ENCODE measurements around the gene DISP1. TPM values are rescaled to one million over a fixed set of nuclear protein-coding genes. Genes with fewer than 3 reads are reported as not detected.

Gene DISP1
- total RNA-seq, 1 donor from 2014 or later, result 0.53 TPM

DNA sequence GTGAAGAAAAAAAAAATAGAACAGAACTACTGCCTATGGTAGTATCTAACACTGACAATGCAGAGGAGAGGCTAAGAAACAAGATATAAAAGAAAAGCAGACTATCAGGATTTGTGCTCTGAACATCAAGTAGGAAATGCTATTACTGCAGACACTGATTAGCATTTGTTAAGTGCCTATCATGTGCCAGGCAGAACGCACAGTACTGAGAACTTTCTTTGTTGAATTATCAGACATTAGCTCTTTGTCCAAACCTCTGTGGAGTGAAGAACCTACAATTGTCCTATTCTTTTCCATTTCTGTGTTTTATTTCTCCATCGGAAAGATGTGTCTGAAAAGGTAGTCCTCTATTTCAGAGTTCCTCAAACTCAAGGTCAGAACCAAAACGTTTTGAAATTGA, 30.5 kb upstream of the DISP1 start:
- no peak for FAIRE-seq
- no peaks in the 10 kb centered on the region for H3K36me3 ChIP-seq (ENCODE audit: control insufficient read depth, insufficient read depth, low read length)
- H3K4me3 ChIP-seq (ENCODE audit: low read depth, low read length), result no peak overlapping the region
- no peak for DNase-seq (ENCODE audit: low read depth)
- TF ChIP-seq, protein P1, sequence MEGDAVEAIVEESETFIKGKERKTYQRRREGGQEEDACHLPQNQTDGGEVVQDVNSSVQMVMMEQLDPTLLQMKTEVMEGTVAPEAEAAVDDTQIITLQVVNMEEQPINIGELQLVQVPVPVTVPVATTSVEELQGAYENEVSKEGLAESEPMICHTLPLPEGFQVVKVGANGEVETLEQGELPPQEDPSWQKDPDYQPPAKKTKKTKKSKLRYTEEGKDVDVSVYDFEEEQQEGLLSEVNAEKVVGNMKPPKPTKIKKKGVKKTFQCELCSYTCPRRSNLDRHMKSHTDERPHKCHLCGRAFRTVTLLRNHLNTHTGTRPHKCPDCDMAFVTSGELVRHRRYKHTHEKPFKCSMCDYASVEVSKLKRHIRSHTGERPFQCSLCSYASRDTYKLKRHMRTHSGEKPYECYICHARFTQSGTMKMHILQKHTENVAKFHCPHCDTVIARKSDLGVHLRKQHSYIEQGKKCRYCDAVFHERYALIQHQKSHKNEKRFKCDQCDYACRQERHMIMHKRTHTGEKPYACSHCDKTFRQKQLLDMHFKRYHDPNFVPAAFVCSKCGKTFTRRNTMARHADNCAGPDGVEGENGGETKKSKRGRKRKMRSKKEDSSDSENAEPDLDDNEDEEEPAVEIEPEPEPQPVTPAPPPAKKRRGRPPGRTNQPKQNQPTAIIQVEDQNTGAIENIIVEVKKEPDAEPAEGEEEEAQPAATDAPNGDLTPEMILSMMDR (IDR thresholded peaks at IDR 0.05; ENCODE audit: insufficient read depth, low read length, severe bottlenecking), result no peak
- H3K27me3 ChIP-seq (ENCODE audit: control insufficient read depth, insufficient read depth, low read length), result peaks cover 4% of the 10 kb centered on the region

DNA sequence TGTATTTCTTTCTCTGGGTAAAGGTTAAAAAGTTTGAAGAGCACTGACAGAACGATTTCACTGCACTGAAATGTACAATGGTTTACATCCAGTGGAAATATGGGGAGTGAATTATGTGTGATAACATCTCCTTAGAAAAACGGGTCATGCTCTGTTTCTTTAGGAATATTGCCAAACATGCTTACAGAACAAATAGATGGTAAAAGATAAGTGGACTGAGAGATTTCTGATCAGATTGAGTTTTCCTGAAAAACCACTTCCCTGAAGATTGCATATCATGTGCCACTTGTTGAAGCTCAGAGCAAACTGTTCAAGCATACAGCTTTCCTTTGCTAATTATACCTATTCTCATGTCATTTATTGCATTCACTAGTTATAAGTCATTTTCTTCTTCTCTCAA, 29.9 kb upstream of the DISP1 start:
- TF ChIP-seq, protein P1 (IDR thresholded peaks at IDR 0.05; ENCODE audit: insufficient read depth, low read length, severe bottlenecking), result no peak
- FAIRE-seq, result no peak
- Histone ChIP-seq H3K4me3 (ENCODE audit: low read depth, low read length) (no peak overlapping the region), H3K36me3 (ENCODE audit: control insufficient read depth, insufficient read depth, low read length) (no peaks in the 10 kb centered on the region), H3K27me3 (ENCODE audit: control insufficient read depth, insufficient read depth, low read length) (peaks cover 4% of the 10 kb centered on the region)
- no peak for DNase-seq (ENCODE audit: low read depth)

DNA sequence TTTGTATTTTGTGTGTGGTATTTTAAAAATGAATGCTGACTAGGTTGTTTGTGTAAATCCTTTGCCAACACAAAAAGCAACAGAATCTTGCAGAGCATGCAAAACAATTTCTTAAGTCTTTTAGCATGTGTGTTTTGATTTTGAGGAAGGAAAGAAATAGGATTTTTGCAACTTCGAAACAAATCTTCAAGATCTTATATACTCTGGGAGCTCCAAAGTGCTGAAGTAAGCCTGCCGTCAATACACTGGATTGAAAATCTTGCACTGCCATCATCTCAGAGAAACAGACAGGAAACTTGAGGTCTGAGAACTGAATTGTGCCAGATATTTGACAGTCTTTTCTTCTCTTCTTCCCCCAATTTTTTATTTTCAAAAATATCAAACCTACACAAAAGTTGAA, 29.3 kb upstream of the DISP1 start:
- TF ChIP-seq, protein P1 (IDR thresholded peaks at IDR 0.05; ENCODE audit: insufficient read depth, low read length, severe bottlenecking), result no peak
- FAIRE-seq, result no peak
- DNase-seq (ENCODE audit: low read depth), result no peak
- H3K4me3 ChIP-seq (ENCODE audit: low read depth, low read length), result no peak overlapping the region
- no peaks in the 10 kb centered on the region for H3K36me3 ChIP-seq (ENCODE audit: control insufficient read depth, insufficient read depth, low read length)
- H3K27me3 ChIP-seq (ENCODE audit: control insufficient read depth, insufficient read depth, low read length), result peaks cover 4% of the 10 kb centered on the region

DNA sequence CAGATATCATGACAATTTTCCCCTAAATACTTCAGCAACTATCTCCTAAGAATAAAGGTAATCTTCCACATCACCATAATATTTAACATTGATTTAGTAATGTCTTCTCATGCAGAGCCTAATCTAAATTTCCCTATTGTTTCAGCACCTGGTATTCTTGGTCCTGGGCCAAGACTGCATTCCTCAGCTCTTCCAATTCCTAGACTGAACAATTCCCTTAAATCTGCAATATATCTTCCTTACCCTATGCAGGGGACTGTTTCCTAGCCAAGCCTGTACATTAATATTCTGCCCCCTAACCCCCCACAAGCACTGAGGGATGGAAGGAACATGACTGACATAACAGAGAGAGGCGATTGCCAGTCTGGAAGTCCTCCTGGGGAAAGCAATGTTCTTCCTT, 28.7 kb upstream of the DISP1 start:
- Histone ChIP-seq H3K36me3 (ENCODE audit: control insufficient read depth, insufficient read depth, low read length) (no peaks in the 10 kb centered on the region), H3K4me3 (ENCODE audit: low read depth, low read length) (no peak overlapping the region), H3K27me3 (ENCODE audit: control insufficient read depth, insufficient read depth, low read length) (peaks cover 4% of the 10 kb centered on the region)
- TF ChIP-seq, protein P1 (IDR thresholded peaks at IDR 0.05; ENCODE audit: insufficient read depth, low read length, severe bottlenecking), result no peak
- FAIRE-seq (no peak), DNase-seq (ENCODE audit: low read depth) (peak; percentile 41)

DNA sequence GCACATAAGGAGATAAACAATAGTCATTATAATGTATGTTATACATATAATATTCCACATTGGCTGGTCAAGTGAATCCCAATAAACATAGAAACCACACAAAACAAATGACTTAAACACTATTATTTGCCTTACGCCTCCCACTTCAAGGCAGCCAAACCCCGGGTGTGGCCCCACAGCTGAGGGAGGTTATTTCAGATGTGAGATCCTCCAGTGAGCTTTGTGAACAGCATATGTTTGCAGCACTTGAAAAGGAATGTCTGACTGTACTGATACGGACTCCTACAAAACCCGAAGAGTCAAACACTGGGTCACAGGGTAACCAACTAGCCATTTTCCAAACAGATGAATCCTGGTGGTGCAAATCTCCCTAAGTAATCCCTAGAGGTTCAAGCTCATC, 27.1 kb upstream of the DISP1 start:
- Histone ChIP-seq H3K36me3 (ENCODE audit: control insufficient read depth, insufficient read depth, low read length) (no peaks in the 10 kb centered on the region), H3K4me3 (ENCODE audit: low read depth, low read length) (no peak overlapping the region), H3K27me3 (ENCODE audit: control insufficient read depth, insufficient read depth, low read length) (peaks cover 4% of the 10 kb centered on the region)
- DNase-seq (ENCODE audit: low read depth), result no peak
- no peak for FAIRE-seq
- TF ChIP-seq, protein P1 (IDR thresholded peaks at IDR 0.05; ENCODE audit: insufficient read depth, low read length, severe bottlenecking), result no peak

DNA sequence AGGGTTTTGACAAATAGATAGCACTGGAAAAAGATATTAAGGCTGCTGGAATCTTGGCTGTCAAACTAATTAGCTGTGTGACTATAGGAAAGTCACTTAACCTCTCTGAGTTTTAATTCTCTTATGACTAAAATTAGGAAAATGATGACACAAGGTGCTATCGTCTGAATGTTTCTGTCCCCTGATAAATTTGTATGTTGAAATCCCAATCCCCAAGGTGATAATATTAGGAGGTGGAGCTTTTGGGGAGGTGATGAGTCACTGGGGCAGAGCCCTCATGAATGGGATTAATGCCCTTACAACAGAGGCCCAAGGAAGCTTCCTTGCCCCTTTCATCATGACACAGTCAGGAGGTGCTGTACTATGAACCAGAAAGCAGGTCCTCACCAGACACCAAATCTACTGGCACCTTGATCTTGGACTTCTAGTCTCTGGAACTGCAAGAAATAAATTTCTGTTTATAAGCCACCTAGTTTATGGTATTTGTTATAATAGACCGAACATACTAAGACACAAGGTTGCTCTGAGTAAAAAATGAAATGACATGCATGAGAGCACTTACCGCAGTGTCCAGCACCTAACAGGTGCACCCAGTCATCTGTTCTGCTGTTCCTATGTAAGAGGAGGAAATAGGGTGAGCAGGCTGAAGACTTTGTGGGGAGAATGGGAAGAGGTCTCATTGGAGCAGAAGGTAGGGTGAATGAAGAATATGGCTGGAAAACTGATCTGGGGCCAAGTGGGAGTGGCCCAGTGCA, 26.3 kb upstream of the DISP1 start:
- FAIRE-seq (no peak), DNase-seq (ENCODE audit: low read depth) (peak; percentile 57)
- peaks cover 4% of the 10 kb centered on the region for H3K27me3 ChIP-seq (ENCODE audit: control insufficient read depth, insufficient read depth, low read length)
- TF ChIP-seq, protein P1 (IDR thresholded peaks at IDR 0.05; ENCODE audit: insufficient read depth, low read length, severe bottlenecking), result no peak
- H3K36me3 ChIP-seq (ENCODE audit: control insufficient read depth, insufficient read depth, low read length), result no peaks in the 10 kb centered on the region
- H3K4me3 ChIP-seq (ENCODE audit: low read depth, low read length), result no peak overlapping the region

All from bronchial epithelial cell (primary cell).